Measurements from ENCODE around the gene OSBPL6.
"Not testable (repeated sequence)": the region's sequence is repeated elsewhere in the genome, so short reads cannot be mapped to it uniquely, and the experiment has no call there.

OSBPL6 gene

DNA sequence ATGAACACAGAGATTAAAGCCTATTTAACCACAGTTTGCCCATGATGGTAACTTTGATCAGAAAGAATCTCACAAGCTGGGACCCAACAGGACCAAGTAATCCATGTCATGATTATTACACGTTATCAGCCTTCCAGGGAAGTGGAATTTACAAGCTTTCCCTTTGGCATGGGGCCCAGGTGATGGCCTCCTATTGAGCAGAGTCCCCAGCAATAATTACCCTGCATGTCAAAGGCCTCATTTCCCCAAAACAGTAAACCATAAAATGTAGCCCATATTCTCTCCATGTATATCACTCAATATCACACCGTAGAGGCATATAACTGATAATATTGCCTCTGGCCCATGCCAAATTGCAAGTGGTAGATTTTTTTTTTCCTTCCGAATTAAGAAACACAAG is 217.7 kb downstream of the OSBPL6 start:
- DNase-seq, result no peak
- Histone ChIP-seq H3K9me2 (replicated peaks; ENCODE audit: insufficient read depth, low read length) (no peaks in the 10 kb centered on the region), H3F3A (ENCODE audit: insufficient read depth, low read length) (peaks cover 7% of the 10 kb centered on the region; the same call in 1 of the 2 replicates), H4K20me1 (ENCODE audit: insufficient read depth, low read length) (no peaks in the 10 kb centered on the region), H3K4me2 (ENCODE audit: low read depth, low read length) (no peak overlapping the region), H3K4me1 (ENCODE audit: low read length) (peaks cover 5% of the 10 kb centered on the region; the same call in 1 of the 2 replicates), H3K9me3 (replicated peaks; ENCODE audit: insufficient read depth, low read length) (no peaks in the 10 kb centered on the region), H3K9ac (ENCODE audit: low read length) (no peak overlapping the region), H2AFZ (ENCODE audit: low read length) (no peak overlapping the region), H3K79me2 (ENCODE audit: low read length) (no peaks in the 10 kb centered on the region), H3K27me3 (replicated peaks; ENCODE audit: insufficient read depth, low read length) (no peaks in the 10 kb centered on the region), H3K4me3 (ENCODE audit: low read length) (no peak overlapping the region), H3K36me3 (replicated peaks; ENCODE audit: insufficient read depth, low read length) (no peaks in the 10 kb centered on the region), H3K27ac (ENCODE audit: low read length) (no peak overlapping the region)
- no peak for TF ChIP-seq EZH2 (optimal IDR thresholded peaks at IDR 0.05; ENCODE audit: low read depth, low read length)
- TF ChIP-seq, protein P1, sequence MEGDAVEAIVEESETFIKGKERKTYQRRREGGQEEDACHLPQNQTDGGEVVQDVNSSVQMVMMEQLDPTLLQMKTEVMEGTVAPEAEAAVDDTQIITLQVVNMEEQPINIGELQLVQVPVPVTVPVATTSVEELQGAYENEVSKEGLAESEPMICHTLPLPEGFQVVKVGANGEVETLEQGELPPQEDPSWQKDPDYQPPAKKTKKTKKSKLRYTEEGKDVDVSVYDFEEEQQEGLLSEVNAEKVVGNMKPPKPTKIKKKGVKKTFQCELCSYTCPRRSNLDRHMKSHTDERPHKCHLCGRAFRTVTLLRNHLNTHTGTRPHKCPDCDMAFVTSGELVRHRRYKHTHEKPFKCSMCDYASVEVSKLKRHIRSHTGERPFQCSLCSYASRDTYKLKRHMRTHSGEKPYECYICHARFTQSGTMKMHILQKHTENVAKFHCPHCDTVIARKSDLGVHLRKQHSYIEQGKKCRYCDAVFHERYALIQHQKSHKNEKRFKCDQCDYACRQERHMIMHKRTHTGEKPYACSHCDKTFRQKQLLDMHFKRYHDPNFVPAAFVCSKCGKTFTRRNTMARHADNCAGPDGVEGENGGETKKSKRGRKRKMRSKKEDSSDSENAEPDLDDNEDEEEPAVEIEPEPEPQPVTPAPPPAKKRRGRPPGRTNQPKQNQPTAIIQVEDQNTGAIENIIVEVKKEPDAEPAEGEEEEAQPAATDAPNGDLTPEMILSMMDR (IDR thresholded peaks at IDR 0.05; ENCODE audit: low read length), result no peak
- no peak for TF ChIP-seq EZH2phosphoT487 (IDR thresholded peaks at IDR 0.05; ENCODE audit: low read length)

DNA sequence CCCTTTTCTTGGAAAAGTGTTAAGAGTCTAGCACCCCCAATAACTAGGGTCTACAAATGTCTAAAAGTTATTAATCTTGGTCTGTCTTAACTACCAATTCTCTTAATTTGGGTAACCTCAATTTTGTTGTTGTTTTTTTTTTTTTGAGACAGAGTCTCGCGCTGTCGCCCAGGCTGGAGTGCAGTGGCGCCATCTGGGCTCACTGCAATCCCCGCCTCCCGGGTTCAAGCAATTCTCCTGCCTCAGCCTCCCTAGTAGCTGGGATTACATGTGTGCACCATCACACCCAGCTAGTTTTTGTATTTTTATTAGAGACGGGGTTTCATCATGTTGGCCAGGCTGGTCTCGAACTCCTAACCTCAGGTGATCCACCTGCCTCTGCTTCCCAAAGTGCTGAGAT is 218.1 kb downstream of the OSBPL6 start:
- not testable (repeated sequence) for H3K9me3 ChIP-seq (replicated peaks; ENCODE audit: insufficient read depth, low read length); H3K4me3 ChIP-seq (ENCODE audit: low read length); H3K36me3 ChIP-seq (replicated peaks; ENCODE audit: insufficient read depth, low read length); H3K27ac ChIP-seq (ENCODE audit: low read length); H3K79me2 ChIP-seq (ENCODE audit: low read length); H4K20me1 ChIP-seq (ENCODE audit: insufficient read depth, low read length); DNase-seq; H3K4me1 ChIP-seq (ENCODE audit: low read length); H3K9me2 ChIP-seq (replicated peaks; ENCODE audit: insufficient read depth, low read length); H2AFZ ChIP-seq (ENCODE audit: low read length); H3K9ac ChIP-seq (ENCODE audit: low read length); H3F3A ChIP-seq (ENCODE audit: insufficient read depth, low read length); H3K27me3 ChIP-seq (replicated peaks; ENCODE audit: insufficient read depth, low read length)
- peak overlapping the region; percentile 48; the same call in 1 of the 2 replicates for H3K4me2 ChIP-seq (ENCODE audit: low read depth, low read length)

DNA sequence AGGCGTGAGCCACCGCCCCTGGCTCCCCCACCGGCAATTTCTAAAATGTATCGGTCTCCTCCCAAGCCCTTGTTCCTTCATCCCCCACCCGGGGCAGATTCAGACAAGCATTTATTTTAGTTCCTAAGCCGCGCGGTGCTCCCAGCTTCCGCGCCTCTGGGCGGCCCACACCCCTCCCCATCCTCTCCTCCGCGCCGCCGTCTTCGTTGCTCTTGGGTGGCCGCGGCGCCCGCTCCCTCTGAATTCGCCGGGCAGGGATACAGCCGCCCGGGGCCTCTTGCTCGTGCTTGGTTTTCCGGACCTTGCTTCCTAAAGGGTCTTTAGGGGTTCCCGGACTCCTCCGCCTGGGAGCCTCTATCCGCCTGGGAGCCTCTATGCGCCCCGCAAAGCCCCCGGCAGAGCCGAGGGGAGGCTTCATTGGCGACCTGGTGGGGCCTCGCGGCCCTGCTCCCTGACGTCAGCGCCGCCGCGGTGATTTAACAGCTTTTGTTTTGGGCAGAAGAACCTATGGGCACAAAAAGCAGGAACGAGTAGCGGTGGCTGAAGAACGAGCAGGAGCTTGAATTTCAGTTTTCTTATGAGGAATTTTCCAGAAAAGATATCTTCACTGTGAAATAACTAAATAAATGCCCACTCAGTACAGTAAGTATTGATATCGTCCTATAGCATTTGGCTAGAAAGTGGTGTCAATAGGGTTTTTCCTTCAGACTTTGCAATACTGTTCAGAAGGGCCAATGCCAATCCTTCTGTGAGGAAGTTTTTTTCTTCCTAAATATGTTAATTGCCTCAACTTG is 219.4 kb downstream of the OSBPL6 start:
- Histone ChIP-seq H3K27ac (ENCODE audit: low read length) (peak overlapping the region; percentile 80), H3K9ac (ENCODE audit: low read length) (peak overlapping the region; percentile 88), H2AFZ (ENCODE audit: low read length) (peak overlapping the region; percentile 92), H3K9me2 (replicated peaks; ENCODE audit: insufficient read depth, low read length) (no peaks in the 10 kb centered on the region), H3K9me3 (replicated peaks; ENCODE audit: insufficient read depth, low read length) (no peaks in the 10 kb centered on the region), H3K79me2 (ENCODE audit: low read length) (no peaks in the 10 kb centered on the region), H3K4me3 (ENCODE audit: low read length) (peak overlapping the region; percentile 65), H3K27me3 (replicated peaks; ENCODE audit: insufficient read depth, low read length) (no peaks in the 10 kb centered on the region), H3K4me1 (ENCODE audit: low read length) (peaks cover 5% of the 10 kb centered on the region; the same call in 1 of the 2 replicates), H3K4me2 (ENCODE audit: low read depth, low read length) (peak overlapping the region; percentile 48), H4K20me1 (ENCODE audit: insufficient read depth, low read length) (no peaks in the 10 kb centered on the region), H3F3A (ENCODE audit: insufficient read depth, low read length) (peaks cover 7% of the 10 kb centered on the region; the same call in 1 of the 2 replicates), H3K36me3 (replicated peaks; ENCODE audit: insufficient read depth, low read length) (no peaks in the 10 kb centered on the region)
- TF ChIP-seq, protein P1 (IDR thresholded peaks at IDR 0.05; ENCODE audit: low read length), result no peak
- no peak for TF ChIP-seq EZH2 (optimal IDR thresholded peaks at IDR 0.05; ENCODE audit: low read depth, low read length)
- TF ChIP-seq EZH2phosphoT487 (IDR thresholded peaks at IDR 0.05; ENCODE audit: low read length), result no peak
- peak; percentile 77 for DNase-seq
